Measurements from ENCODE around the gene MAGEB10. TPM values are rescaled to one million over a fixed set of nuclear protein-coding genes. Genes with fewer than 3 reads are reported as not detected.

Gene MAGEB10
- total RNA-seq, 1 experiment from 2014 or later = not detected

GRCh38 chrX:27863809-27864208 is 56.0 kb downstream of the MAGEB10 start:
- no peak for ATAC-seq
- Histone ChIP-seq H3K27me3 (ENCODE audit: insufficient read depth, low read length) (no peaks in the 10 kb centered on the region), H4K20me1 (ENCODE audit: insufficient read depth) (no peaks in the 10 kb centered on the region), H3K4me3 (replicated peaks in 1 of 2; ENCODE audit: low read depth in 1 of 2, low read length in 2 of 2) (no peak overlapping the region), H3K9ac (ENCODE audit: low read length) (no peak overlapping the region), H3K27ac (ENCODE audit: low read depth, low read length) (no peak overlapping the region), H3K36me3 (ENCODE audit: control insufficient read depth in 1 of 2, insufficient read depth in 2 of 2, low read length in 2 of 2) (no peaks in the 10 kb centered on the region), H2AFZ (ENCODE audit: low read depth, low read length, poor library complexity, severe bottlenecking) (no peak overlapping the region), H3K4me2 (ENCODE audit: low read length) (no peak overlapping the region), H3K79me2 (ENCODE audit: insufficient read depth, low read length) (no peaks in the 10 kb centered on the region), H3K9me2 (ENCODE audit: insufficient read depth) (no peaks in the 10 kb centered on the region), H3K4me1 (ENCODE audit: control insufficient read depth in 1 of 2, insufficient read depth in 2 of 2, low read length in 2 of 2) (no peaks in the 10 kb centered on the region), H3K9me3 (ENCODE audit: control insufficient read depth in 1 of 2, insufficient read depth in 1 of 2, low read depth in 1 of 2, low read length in 2 of 2) (no peaks in the 10 kb centered on the region)
- RAD21 ChIA-PET (ENCODE audit: low non-redundant PET in 1 of 2, low total read pairs in 2 of 2, uncharacterized antibody in 2 of 2, unreplicated experiment in 2 of 2) = no interaction called here
- no TSS peak for BruUV-seq (replicated peaks)
- DNase-seq (ENCODE audit: low read depth, low spot score) = no peak
- TF ChIP-seq MAX (IDR thresholded peaks at IDR 0.05) (no peak), ATF3 (IDR thresholded peaks at IDR 0.05) (no peak), CTCF (IDR thresholded peaks at IDR 0.05 in 2 of 3, conservative IDR thresholded peaks at IDR 0.05 in 1 of 3; ENCODE audit: borderline replicate concordance in 1 of 3, insufficient read depth in 1 of 3, low read depth in 2 of 3, low read length in 2 of 3) (no peak), ELF1 (IDR thresholded peaks at IDR 0.05; ENCODE audit: borderline replicate concordance, low read depth) (no peak), POLR2A (IDR thresholded peaks at IDR 0.05; ENCODE audit: borderline replicate concordance, extremely low read depth, insufficient read depth, insufficient read length) (no peak)
- intact Hi-C loops (cut with micrococcal nuclease) = no loop called here
- CTCF ChIA-PET = no interaction called here
- POLR2A ChIA-PET = no interaction called here

Other genes starting within 250 kb of the MAGEB10 start
- not detected for gene DCAF8L2, start 217.6 kb upstream of the MAGEB10 start, total RNA-seq (2021; ENCODE audit: unreplicated experiment)
- not detected for gene DCAF8L1, start 173.5 kb downstream of the MAGEB10 start, total RNA-seq (2021; ENCODE audit: unreplicated experiment)